ENCODE data around the gene URM1. TPM values are rescaled to one million over a fixed set of nuclear protein-coding genes. Genes with fewer than 3 reads are reported as not detected.
A peak's percentile ranks its signal among the peaks of the same experiment; 100 is the strongest.

Gene URM1
- total RNA-seq, 1 experiment from 2014 or later: 101 TPM

DNA sequence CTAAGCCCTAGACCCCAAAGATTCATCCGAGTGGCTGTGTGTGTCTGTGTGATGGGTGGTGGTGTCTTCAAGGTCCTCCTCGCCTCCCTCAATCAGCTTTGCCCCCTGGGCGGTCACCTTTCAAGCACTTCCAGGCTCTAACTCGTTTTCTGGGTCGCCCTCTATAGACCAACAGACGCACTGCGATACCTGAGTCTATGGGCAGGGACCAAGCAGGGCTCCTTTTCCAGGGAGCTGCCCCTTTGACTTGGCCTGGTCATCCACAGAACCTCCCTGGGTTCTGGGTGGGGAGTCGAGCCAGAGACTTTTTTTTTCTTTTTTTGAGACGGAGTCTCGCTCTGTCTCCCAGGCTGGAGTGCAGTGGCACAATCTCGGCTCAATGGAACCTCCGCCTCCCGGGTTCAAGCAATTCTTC, 29.7 kb upstream of the URM1 start:
- Histone ChIP-seq H3K4me3 (peak overlapping the region; percentile 79), H3K27me3 (no peaks in the 10 kb centered on the region), H3K9me3 (no peaks in the 10 kb centered on the region), H3K36me3 (peaks cover 13% of the 10 kb centered on the region)
- DNase-seq: peak; percentile 71

DNA sequence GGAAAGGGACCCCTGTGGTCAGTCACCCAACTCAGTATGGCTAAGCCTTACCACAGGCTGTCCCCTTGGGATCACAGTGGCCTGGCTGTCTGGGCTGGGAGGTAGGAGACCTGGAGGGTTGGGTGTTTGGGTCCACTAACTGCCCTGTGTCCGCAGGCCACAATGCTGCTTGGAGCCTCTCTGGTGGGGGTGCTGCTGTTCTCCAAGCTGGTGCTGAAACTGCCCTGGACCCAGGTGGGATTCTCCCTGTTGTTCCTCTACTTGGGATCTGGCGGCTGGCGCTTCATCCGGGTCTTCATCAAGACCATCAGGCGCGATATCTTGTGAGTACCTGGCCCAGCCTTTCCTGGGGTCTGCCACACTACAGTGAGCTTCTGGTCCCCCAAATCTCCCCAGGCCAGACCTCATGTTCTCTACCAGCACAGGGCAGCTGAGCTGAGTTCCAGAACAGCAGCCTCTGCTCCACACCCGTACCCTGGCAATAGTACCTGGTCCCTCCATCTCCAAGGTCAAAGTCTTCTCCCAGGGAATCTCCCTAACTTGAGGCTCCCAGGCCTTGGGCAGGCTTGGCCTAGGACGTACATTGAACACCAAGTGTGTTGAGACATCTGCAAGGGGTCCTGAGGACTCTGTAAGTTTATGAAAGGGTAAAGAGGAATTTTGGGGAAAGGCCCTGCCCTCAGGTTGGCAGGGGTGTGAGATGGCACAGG, 28.0 kb upstream of the URM1 start:
- no peaks in the 10 kb centered on the region for H3K27me3 ChIP-seq
- DNase-seq: no peak
- H3K36me3 ChIP-seq: peaks cover 17% of the 10 kb centered on the region
- H3K4me3 ChIP-seq: no peak overlapping the region
- no peaks in the 10 kb centered on the region for H3K9me3 ChIP-seq

DNA sequence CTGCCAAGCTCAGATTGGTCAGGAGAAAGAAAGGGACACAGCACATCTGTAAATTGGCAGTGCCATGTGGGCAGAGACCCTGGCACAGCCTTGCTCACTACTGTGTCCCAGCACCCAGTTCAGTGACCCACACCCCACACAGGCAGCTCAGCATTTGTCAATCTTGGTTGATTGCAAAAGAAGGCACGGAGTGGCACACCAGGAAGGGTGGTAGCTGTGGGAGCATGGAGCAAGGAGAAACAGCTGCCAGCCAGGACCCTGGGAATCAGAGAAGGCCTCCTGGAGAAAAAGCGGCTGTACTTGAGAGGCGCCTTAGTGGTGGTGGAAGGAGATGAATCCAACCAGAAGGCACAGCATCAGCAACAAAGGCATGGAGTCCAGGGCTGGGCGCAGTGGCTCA, 27.3 kb upstream of the URM1 start:
- Histone ChIP-seq H3K4me3 (no peak overlapping the region), H3K36me3 (peaks cover 19% of the 10 kb centered on the region), H3K9me3 (no peaks in the 10 kb centered on the region), H3K27me3 (no peaks in the 10 kb centered on the region)
- no peak for DNase-seq

DNA sequence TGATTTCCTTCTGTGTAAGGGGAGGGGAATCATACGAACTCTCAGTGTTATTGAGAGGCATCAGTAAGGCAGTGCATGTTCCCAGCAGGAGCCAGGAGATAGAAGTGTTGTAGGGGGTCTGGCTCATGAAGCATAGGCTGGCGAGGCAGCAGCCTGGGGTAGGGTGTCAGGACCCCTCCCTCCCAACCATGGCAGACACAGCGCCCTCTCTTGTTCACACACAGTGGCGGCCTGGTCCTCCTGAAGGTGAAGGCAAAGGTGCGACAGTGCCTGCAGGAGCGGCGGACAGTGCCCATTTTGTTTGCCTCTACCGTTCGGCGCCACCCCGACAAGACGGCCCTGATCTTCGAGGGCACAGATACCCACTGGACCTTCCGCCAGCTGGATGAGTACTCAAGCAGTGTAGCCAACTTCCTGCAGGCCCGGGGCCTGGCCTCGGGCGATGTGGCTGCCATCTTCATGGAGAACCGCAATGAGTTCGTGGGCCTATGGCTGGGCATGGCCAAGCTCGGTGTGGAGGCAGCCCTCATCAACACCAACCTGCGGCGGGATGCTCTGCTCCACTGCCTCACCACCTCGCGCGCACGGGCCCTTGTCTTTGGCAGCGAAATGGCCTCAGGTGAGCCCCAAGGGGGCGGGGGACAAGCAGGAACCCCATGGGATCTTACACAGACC, 26.1 kb upstream of the URM1 start:
- Histone ChIP-seq H3K36me3 (peaks cover 19% of the 10 kb centered on the region), H3K9me3 (no peaks in the 10 kb centered on the region), H3K4me3 (no peak overlapping the region), H3K27me3 (no peaks in the 10 kb centered on the region)
- no peak for DNase-seq

DNA sequence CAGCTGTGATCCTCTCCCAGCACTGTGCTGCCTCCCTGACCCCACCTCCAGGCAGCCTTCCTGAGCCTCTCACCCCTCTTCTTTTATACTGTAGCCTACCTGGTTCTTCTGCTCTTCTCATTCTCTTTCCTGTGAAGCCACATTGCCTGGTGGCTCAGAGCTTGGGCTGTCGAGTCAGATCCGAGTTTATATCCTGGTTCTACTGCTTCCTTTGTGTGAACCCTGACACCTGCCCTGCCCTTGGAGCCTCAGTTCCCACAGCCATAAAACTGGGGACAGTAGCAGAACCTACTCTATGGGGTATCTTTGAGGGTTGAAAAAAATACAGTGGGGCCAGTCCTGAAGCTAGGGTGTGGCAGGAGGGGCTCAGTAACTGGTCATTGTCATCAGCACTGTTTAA, 22.0 kb upstream of the URM1 start:
- Histone ChIP-seq H3K27me3 (no peaks in the 10 kb centered on the region), H3K36me3 (peaks cover 13% of the 10 kb centered on the region), H3K9me3 (no peaks in the 10 kb centered on the region), H3K4me3 (no peak overlapping the region)
- no peak for DNase-seq

DNA sequence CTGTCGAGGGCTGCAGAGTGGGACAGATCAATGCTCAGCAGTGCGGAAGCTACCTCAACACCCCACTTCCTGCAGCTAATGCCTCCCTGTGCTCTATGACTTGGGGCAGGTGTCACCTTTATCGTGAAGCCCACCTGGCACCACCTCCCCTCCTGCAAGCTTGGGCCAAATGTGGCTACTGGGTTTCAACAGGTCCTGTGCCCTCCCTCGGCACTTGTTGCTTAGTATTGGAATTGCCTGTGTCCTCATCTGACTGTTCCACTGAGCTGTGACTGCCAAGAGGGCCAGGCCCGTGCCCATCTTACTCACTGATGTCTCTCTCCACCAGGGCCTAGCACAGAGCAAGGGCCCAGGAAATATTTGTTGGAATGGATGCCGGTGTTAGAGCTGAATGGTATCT, 21.4 kb upstream of the URM1 start:
- DNase-seq: no peak
- Histone ChIP-seq H3K27me3 (no peaks in the 10 kb centered on the region), H3K4me3 (no peak overlapping the region), H3K9me3 (no peaks in the 10 kb centered on the region), H3K36me3 (peaks cover 13% of the 10 kb centered on the region)

DNA sequence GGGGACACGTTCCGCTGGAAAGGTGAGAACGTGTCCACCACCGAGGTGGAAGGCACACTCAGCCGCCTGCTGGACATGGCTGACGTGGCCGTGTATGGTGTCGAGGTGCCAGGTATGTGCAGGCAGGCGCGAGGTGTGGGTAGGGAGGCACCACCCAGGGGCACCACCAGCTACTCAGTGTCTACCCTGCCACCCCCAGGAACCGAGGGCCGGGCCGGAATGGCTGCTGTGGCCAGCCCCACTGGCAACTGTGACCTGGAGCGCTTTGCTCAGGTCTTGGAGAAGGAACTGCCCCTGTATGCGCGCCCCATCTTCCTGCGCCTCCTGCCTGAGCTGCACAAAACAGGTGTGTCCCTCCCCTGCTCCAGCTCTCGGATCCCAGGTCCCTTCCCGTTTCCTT, 15.7 kb upstream of the URM1 start:
- no peaks in the 10 kb centered on the region; the same call in 1 of the 2 replicates for H3K36me3 ChIP-seq

DNA sequence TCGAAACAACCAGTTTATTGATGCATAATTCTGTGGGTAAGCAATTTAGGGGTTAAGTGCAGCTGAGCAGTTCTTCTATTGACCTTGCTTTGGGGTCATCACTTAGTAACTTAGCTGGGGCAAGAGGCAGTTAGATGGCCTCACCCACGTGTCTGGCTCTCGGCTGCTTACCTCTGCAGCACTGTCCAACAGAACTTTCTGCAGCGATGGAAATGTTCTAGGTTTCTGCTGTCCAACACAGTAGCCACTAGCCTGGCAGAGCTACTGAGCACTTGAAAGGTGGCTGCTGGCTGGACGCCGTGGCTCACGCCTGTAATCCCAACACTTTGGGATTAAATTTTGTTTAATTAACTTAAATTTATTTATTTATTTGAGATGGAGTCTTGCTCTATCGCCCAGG, 13.1 kb upstream of the URM1 start:
- H3K27me3 ChIP-seq: no peaks in the 10 kb centered on the region
- H3K9me3 ChIP-seq: no peaks in the 10 kb centered on the region
- DNase-seq: no peak
- no peaks in the 10 kb centered on the region for H3K36me3 ChIP-seq
- H3K4me3 ChIP-seq: no peak overlapping the region

More for the DNA sequence above, 15.7 kb upstream of the URM1 start:
- no peaks in the 10 kb centered on the region for H3K9me3 ChIP-seq
- no peak for DNase-seq
- no peak overlapping the region for H3K4me3 ChIP-seq
- H3K27me3 ChIP-seq: no peaks in the 10 kb centered on the region

DNA sequence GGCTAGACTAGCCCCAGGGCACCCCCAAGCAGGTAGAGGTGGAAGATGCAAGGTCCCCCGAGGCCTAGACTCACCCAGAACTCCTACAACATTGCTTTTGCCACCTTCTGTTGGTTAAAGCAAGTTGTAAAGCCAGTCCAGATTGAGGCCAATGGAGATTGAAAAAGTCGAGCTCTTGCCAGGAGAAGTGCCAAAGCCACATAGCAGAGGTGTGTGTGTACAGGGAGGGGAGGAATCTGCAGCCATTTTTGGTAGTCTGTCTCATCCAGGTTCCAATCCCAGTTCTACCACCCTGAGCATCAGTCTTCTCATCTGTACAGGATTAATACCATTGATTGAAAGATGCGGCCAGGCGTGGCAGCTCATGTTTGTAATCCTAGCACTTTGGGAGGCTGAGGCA, 12.3 kb upstream of the URM1 start:
- no peaks in the 10 kb centered on the region for H3K9me3 ChIP-seq
- DNase-seq: peak; percentile 16
- H3K27me3 ChIP-seq: no peaks in the 10 kb centered on the region
- H3K36me3 ChIP-seq: no peaks in the 10 kb centered on the region
- H3K4me3 ChIP-seq: no peak overlapping the region

DNA sequence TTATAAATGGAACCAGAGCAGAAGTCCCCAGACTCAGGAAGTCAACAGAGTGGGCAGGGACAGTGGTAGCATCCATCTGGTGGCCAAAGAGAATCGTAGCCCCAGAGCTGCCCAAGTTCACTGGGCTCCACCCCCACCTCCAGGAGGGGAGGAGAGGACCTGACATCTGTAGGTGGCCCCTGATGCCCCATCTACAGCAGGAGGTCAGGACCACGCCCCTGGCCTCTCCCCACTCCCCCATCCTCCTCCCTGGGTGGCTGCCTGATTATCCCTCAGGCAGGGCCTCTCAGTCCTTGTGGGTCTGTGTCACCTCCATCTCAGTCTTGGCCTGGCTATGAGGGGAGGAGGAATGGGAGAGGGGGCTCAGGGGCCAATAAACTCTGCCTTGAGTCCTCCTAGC, 10.3 kb upstream of the URM1 start:
- Histone ChIP-seq H3K27me3 (no peaks in the 10 kb centered on the region), H3K36me3 (no peaks in the 10 kb centered on the region), H3K9me3 (no peaks in the 10 kb centered on the region), H3K4me3 (no peak overlapping the region)
- no peak for DNase-seq

DNA sequence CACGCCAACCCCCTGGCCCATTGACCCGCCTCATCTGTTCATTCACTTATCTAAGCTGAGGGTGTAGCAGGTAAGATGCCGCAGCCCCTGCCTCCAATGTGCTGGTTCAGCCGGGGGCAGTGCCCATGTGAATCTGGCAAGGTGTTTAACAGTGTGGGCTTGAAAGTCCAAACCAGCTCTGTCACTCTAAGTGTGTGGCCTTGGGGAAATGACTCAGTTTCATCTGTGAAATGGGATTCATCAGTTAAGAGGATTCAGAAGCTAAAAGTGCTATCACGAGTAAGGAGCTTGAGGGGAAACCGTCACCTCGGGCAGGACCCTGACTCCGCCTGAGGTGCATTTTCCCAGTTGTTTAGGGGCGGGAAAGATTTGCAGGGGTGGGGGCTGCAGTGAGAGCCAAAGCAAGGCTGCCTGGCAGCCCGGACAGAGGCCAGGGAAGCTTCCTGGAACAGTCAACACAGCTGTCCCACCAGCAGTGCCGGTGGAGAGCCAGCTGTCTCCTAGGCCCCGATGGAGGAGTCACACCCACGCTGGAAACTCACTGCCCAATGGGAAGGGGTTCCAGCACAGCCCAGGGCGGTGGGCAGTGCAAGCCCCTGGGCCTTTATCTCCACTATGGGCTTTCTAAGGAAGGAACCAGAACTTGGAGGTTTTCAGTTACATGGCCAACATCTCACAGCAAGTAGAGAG, 9.7 kb upstream of the URM1 start:
- Histone ChIP-seq H3K36me3 (no peaks in the 10 kb centered on the region), H3K4me3 (no peak overlapping the region), H3K9me3 (no peaks in the 10 kb centered on the region), H3K27me3 (no peaks in the 10 kb centered on the region)
- DNase-seq: peak; percentile 15

DNA sequence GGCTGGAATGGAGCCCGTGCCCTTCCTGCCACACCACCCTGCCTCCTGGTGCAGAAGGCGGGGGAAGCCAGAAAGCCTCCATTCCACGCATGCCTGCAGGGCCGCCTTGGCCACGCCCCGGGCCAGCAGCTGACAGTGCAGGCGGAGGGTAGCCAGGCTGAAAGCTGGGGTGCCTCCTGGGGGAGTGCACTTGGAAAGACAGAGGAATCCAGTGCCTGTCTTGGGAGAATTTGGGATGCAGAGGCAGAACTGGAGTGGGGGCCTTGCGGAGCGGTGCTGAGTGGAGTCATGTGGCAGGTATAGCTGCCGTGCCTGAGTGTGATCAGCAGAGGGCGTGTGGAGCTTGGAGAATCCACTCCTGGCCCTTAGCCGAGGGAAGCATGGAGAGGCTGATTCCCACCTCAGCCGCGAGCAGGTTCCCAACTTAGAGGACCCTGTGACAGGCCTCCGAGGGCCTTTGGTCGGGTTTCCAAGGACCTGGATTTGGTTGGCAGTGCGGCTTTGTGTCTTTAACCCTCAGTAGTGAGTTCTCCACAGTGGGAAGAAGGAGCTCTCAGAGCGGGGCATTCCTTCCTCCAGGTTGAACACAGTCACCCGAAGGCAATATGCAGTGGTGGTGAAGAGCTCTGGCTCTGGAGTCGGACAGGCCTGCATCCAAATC, 9.1 kb upstream of the URM1 start:
- peak; percentile 75 for DNase-seq
- no peaks in the 10 kb centered on the region for H3K27me3 ChIP-seq
- no peaks in the 10 kb centered on the region for H3K9me3 ChIP-seq
- no peaks in the 10 kb centered on the region for H3K36me3 ChIP-seq
- H3K4me3 ChIP-seq: peak overlapping the region; percentile 29

DNA sequence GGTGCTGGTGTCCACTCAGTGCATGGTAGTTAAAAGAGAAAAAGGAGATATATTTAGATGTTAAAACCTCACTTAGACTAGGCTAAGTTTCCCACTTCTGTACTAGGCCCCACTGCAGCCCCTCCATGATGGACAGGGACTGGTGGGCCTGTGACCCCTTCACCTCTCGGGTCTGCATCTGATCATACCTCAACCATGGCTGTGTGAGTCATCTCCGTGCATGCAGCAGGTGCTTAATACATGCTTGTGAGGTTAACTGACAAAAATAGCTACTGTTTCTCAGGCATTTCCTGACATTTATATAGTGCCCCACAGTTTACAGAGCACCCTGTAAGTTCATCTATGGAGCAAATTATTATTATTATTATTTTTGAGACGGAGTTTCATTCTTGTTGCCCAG, 8.4 kb upstream of the URM1 start:
- Histone ChIP-seq H3K9me3 (no peaks in the 10 kb centered on the region), H3K27me3 (no peaks in the 10 kb centered on the region), H3K36me3 (no peaks in the 10 kb centered on the region), H3K4me3 (no peak overlapping the region)
- DNase-seq: no peak

DNA sequence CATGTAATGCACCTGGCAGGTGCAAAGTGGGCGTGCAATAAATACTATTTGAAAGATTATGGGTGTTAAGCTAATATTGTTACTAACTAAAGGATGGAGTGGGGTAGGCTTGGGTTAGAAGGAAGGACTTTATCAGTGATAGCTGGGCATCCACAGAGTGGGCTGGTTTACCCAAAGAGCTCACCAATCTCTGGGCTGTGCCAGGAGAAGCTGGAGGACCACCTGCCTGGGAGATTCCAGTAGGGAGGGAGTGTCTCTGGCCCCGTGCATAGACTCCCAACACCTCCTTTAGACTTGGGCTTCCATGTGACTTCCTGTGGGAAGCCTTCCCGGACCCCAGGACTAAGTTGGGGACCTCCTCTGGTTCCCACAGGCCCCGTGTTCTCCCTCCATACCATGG, 5.6 kb upstream of the URM1 start:
- Histone ChIP-seq H3K36me3 (no peaks in the 10 kb centered on the region), H3K9me3 (no peaks in the 10 kb centered on the region), H3K27me3 (no peaks in the 10 kb centered on the region), H3K4me3 (no peak overlapping the region)
- no peak for DNase-seq

DNA sequence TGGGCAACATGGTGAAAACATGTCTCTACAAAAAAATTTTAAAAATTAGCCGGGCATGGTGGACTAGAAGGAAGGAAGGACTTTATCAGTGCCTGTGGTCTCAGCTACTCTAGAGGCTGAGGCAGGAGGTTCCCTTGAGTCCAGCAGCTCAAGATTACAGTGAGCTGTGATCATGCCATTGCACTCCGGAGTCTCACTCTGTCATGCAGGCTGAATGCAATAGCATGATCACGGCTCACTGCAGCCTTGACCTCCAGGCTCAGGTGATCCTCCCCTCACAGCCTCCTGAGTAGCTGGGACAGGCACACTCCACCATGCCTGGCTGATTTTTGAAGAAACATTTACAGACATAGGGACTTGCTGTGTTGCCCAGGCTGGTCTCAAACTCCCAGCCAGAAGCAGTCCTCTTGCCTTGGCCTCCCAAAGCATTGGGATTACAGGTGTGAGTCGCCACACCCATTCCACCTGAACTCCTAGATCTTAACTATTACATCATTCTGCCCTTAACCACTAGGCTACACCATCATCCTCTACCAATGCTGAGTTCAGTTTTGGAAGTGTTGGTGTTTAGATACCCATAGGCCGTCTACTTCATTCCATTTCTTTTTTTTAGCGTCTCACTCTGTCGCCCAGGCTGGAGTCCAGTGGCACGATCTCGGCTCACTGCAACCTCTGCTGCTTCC, 2.0 kb upstream of the URM1 start:
- DNase-seq: no peak
- no peaks in the 10 kb centered on the region for H3K27me3 ChIP-seq
- no peak overlapping the region for H3K4me3 ChIP-seq
- no peaks in the 10 kb centered on the region for H3K9me3 ChIP-seq
- peaks cover 5% of the 10 kb centered on the region for H3K36me3 ChIP-seq

DNA sequence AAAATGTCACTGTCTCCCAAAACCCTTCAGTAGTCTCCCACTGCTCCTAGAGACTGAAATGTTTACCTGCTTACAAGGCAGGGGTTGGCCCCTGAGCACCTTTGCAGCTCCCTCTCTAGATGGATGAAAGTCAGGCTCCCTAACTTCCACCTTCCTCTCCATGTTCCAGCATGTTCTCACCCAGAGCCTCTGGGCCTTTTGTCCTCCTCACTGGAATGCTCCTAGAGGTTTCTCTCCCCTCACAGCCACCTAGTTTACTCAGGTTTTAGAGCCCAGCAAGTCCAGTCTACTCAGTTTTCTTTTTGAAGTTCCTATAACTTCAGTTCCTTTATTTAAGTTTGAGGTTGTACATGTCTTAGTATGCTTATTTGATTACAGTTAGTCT, 815 bp upstream of the URM1 start:
- Histone ChIP-seq H3K27me3 (no peaks in the 10 kb centered on the region), H3K36me3 (peaks cover 11% of the 10 kb centered on the region), H3K9me3 (no peaks in the 10 kb centered on the region), H3K4me3 (peak overlapping the region; percentile 72)
- DNase-seq: no peak

DNA sequence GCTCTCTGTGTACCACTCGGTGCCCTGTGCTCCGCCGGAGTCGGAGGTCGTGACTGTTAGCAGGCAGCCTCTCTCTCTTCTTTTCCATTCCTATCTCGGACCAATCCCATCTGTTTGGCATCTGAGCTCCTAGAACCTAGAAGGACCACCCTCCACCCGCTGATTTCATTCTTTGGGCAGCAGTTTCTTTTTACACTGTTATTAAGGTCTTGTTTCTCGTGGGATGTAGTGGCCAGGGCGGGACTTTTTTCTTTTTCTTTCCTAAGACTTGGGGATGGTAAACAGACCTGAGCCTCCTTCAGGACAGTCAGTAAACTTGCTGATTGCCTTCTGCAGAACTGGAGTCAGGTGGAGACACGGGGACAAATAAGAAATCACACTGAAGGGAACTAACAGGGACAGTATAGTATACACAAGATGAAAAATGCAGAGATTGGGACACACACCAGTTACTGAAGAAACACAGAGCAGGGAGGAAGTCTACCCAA, 500 bp downstream of the URM1 start:
- peaks cover 11% of the 10 kb centered on the region for H3K36me3 ChIP-seq
- DNase-seq: no peak
- peak overlapping the region; percentile 72 for H3K4me3 ChIP-seq
- H3K27me3 ChIP-seq: no peaks in the 10 kb centered on the region
- H3K9me3 ChIP-seq: no peaks in the 10 kb centered on the region
